Fibroblast of lung (primary cell): ENCODE data around the gene TMEM132D. TPM values are rescaled to one million over a fixed set of nuclear protein-coding genes. Genes with fewer than 3 reads are reported as not detected.

Experiments
- DNase-seq, 2 donors: peaks; one replicate each; pipeline versions ENCODE4 v3.0.0 to v3.0.0-alpha.2; 2010; ENCODE audit warnings: low read depth in 2 of 2
- H2AFZ ChIP-seq: 2 replicates; pipeline ENCODE4 v1.5.1; 2012; ENCODE audit warnings: low read length, control low read depth, inconsistent platforms
- H3K27ac ChIP-seq: 2 replicates; pipeline ENCODE4 v1.5.1; 2011; ENCODE audit warnings: low read length, control low read depth; ENCODE audit not compliant: insufficient read depth
- H3K27me3 ChIP-seq: 2 replicates; pipeline ENCODE4 v1.5.1; 2011; ENCODE audit warnings: mild to moderate bottlenecking, low read length; ENCODE audit not compliant: control insufficient read depth, insufficient read depth
- H3K36me3 ChIP-seq: 2 replicates; pipeline ENCODE4 v1.5.1; 2011; ENCODE audit warnings: low read length; ENCODE audit not compliant: control insufficient read depth, insufficient read depth
- H3K4me1 ChIP-seq: 2 replicates; pipeline ENCODE4 v1.5.1; 2011; ENCODE audit warnings: low read length; ENCODE audit not compliant: control insufficient read depth, insufficient read depth; ENCODE audit errors: extremely low read depth
- H3K4me2 ChIP-seq: 2 replicates; pipeline ENCODE4 v1.5.1; 2011; ENCODE audit warnings: low read length, control low read depth; ENCODE audit not compliant: insufficient read depth; ENCODE audit errors: extremely low read depth
- H3K4me3 ChIP-seq, 4 experiments: fragments of 200-600 bp in 1 of 4; sonication (generic) in 1 of 4; replicated peaks in 1 of 4; 2 replicates each; pipeline ENCODE4 v1.5.1; 2011 to 2016; ENCODE audit warnings: low read length in 4 of 4, low read depth in 3 of 4, mild to moderate bottlenecking in 3 of 4, control low read depth in 2 of 4, inconsistent platforms in 1 of 4, mixed read lengths in 1 of 4; ENCODE audit not compliant: insufficient read depth in 1 of 4; ENCODE audit errors: control extremely low read depth in 1 of 4
- H3K79me2 ChIP-seq: 2 replicates; pipeline ENCODE4 v1.5.1; 2012; ENCODE audit warnings: mild to moderate bottlenecking, low read length, inconsistent platforms; ENCODE audit not compliant: control insufficient read depth, insufficient read depth
- H3K9ac ChIP-seq: 2 replicates; pipeline ENCODE4 v1.5.1; 2011; ENCODE audit warnings: mild to moderate bottlenecking, low read length, control low read depth; ENCODE audit not compliant: insufficient read depth
- H3K9me3 ChIP-seq: 2 replicates; pipeline ENCODE4 v1.5.1; 2012; ENCODE audit warnings: low read depth, low read length; ENCODE audit not compliant: control insufficient read depth, insufficient read depth
- H4K20me1 ChIP-seq: 2 replicates; pipeline ENCODE4 v1.5.1; 2011; ENCODE audit warnings: low read length; ENCODE audit not compliant: control insufficient read depth, insufficient read depth; ENCODE audit errors: extremely low read depth
- CTCF ChIP-seq, 2 donors: IDR thresholded peaks in 1 of 2; conservative IDR thresholded peaks in 1 of 2; 1 replicate in 1 of 2; 2 replicates in 1 of 2; pipeline ENCODE4 v1.5.1; 2011 to 2012; ENCODE audit warnings: low read length in 2 of 2, control low read depth in 1 of 2, inconsistent platforms in 1 of 2, low read depth in 1 of 2, mild to moderate bottlenecking in 1 of 2
- EZH2 ChIP-seq: IDR thresholded peaks from 2 replicates; pipeline ENCODE4 v1.5.1; 2012; ENCODE audit warnings: low read length, control low read depth, mild to moderate bottlenecking; ENCODE audit errors: missing control alignments
- polyA plus RNA-seq, 2 donors: library from polyadenylated mRNA; depleted of rRNA in 1 of 2; stranded (reverse) in 1 of 2; unstranded in 1 of 2; fragments of >200 nt; gene quantifications; 2 replicates each; pipeline ENCODE4 v1.2.1, GENCODE V29; 2011 to 2012; ENCODE audit warnings: missing spikeins in 1 of 2
- total RNA-seq: library from RNA; depleted of rRNA; stranded (reverse); fragments of >200 nt; gene quantifications from 2 replicates; pipeline ENCODE4 v1.2.1, GENCODE V29; 2014

The TMEM132D gene
- total and polyA plus RNA-seq, 2 donors (not counting 1 experiment from before 2014, with no cell fraction given), result not detected

DNA sequence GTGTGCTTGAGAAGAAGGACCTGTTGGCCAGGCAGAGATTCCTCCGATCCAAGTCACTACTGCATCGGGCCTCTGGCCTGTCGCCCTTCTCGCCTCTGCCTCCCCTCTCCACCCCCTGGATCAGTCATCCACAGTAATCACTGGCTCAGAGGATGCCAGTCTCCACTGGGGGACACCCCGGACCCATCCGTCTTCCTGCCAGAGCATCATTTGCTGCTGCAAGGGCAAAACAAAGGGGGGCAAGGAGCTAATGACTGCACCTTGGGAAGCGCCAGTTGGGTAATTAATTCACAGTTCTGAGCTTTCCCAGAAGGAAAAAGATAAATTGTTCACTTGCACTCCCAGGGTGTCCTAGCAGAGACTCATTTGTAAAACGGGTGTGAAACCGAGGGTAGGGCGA is 835.1 kb downstream of the TMEM132D start:
- Histone ChIP-seq H3K9me3 (peaks cover 2% of the 10 kb centered on the region), H3K36me3 (no peaks in the 10 kb centered on the region), H3K27me3 (no peaks in the 10 kb centered on the region), H3K79me2 (no peaks in the 10 kb centered on the region), H3K9ac (no peak overlapping the region), H4K20me1 (no peaks in the 10 kb centered on the region), H3K4me1 (no peaks in the 10 kb centered on the region), H3K4me3 (no peak overlapping the region), H2AFZ (no peak overlapping the region), H3K27ac (no peak overlapping the region), H3K4me2 (no peak overlapping the region)
- peak in 1 of 2 donors; percentile 5 for DNase-seq
- TF ChIP-seq CTCF (conservative IDR thresholded peaks at IDR 0.05 in 1 of 2, IDR thresholded peaks at IDR 0.05 in 1 of 2; ENCODE audit: low read depth in 1 of 2, low read length in 2 of 2) (no peak), EZH2 (no peak)

- Histone ChIP-seq H3K27ac (no peak overlapping the region), H3K9me3 (no peaks in the 10 kb centered on the region), H3K4me2 (no peak overlapping the region), H2AFZ (no peak overlapping the region), H3K4me3 (no peak overlapping the region), H3K9ac (no peak overlapping the region), H4K20me1 (no peaks in the 10 kb centered on the region), H3K4me1 (no peaks in the 10 kb centered on the region), H3K27me3 (no peaks in the 10 kb centered on the region), H3K79me2 (no peaks in the 10 kb centered on the region), H3K36me3 (no peaks in the 10 kb centered on the region)
- TF ChIP-seq EZH2 (no peak), CTCF (conservative IDR thresholded peaks at IDR 0.05 in 1 of 2, IDR thresholded peaks at IDR 0.05 in 1 of 2; ENCODE audit: low read depth in 1 of 2, low read length in 2 of 2) (no peak)
- DNase-seq, result peak in 1 of 2 donors; percentile 21
These were observed 836.3 kb downstream of the TMEM132D start for GRCh38 chr12:129067491-129067890.

DNA sequence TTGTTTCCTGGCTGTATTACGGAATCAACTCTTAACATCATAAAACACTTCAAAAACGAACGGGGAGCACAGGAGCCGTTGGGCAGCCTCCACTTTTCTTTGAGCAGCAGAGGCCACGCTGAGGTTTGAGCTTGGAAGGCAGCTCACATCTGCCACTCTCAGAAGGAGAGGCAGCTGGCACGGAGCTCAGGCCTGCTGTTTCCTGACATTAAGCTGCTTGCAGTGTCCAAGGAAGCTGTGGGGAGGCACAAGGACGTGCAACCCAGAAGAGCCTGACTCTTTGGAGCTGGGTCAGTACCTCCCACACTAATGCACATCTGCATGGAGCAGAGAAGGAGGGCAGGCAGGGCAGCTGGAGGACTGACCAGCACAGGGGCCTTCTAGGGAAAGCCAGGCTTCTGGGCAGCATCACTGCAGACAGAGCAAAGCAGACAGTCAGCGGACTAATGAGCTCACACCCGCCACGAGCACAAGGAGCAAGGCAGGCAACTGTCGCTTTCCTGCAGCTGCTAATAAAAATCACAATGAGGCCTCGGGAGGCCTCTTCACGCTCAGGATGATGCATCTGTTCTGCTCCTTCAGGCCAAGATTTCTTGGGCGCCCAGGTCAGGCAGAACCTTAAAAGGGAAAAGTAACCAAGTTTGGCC is 839.5 kb downstream of the TMEM132D start:
- no peak for DNase-seq
- no peak overlapping the region for H3K4me3 ChIP-seq
- no peaks in the 10 kb centered on the region for H3K36me3 ChIP-seq
- no peaks in the 10 kb centered on the region for H3K79me2 ChIP-seq
- no peaks in the 10 kb centered on the region for H3K27me3 ChIP-seq
- H2AFZ ChIP-seq, result no peak overlapping the region
- H3K9ac ChIP-seq, result no peak overlapping the region
- no peaks in the 10 kb centered on the region for H4K20me1 ChIP-seq
- H3K4me1 ChIP-seq, result no peaks in the 10 kb centered on the region
- no peak overlapping the region for H3K27ac ChIP-seq
- H3K9me3 ChIP-seq, result no peaks in the 10 kb centered on the region
- H3K4me2 ChIP-seq, result no peak overlapping the region
- TF ChIP-seq EZH2 (no peak), CTCF (conservative IDR thresholded peaks at IDR 0.05 in 1 of 2, IDR thresholded peaks at IDR 0.05 in 1 of 2; ENCODE audit: low read depth in 1 of 2, low read length in 2 of 2) (no peak)
